HUES64 (cell line): Measurements from ENCODE around the gene DDI2.

ENCODE experiments used
- H3K27ac ChIP-seq: 2 replicates; pipeline ENCODE4 v1.7.0; 2013; ENCODE audit warnings: low read depth, low read length, inconsistent platforms
- H3K27me3 ChIP-seq: 2 replicates; pipeline ENCODE4 v1.6.1; 2013; ENCODE audit warnings: mild to moderate bottlenecking, low read length; ENCODE audit not compliant: insufficient read depth
- H3K36me3 ChIP-seq: 2 replicates; pipeline ENCODE4 v1.6.1; 2013; ENCODE audit warnings: mild to moderate bottlenecking, low read length; ENCODE audit not compliant: insufficient read depth
- H3K4me1 ChIP-seq: 2 replicates; pipeline ENCODE4 v1.6.1; 2013; ENCODE audit warnings: mild to moderate bottlenecking, low read length, moderate library complexity; ENCODE audit not compliant: insufficient read depth
- H3K4me3 ChIP-seq: 2 replicates; pipeline ENCODE4 v1.5.1; 2013; ENCODE audit warnings: mild to moderate bottlenecking, low read length, moderate library complexity
- H3K9ac ChIP-seq: 2 replicates; pipeline ENCODE4 v1.6.1; 2013; ENCODE audit warnings: mild to moderate bottlenecking, low read depth, low read length
- H3K9me3 ChIP-seq: 2 replicates; pipeline ENCODE4 v1.6.1; 2013; ENCODE audit warnings: low read depth, low read length; ENCODE audit not compliant: insufficient read depth
- WGBS: fragments of 150-250, 120-280 bp; methylation state at CpG from one replicate; pipeline ENCODE4 v1.1.7; 2013; ENCODE audit warnings: missing lambda C conversion rate; 5-methylcytosine and 5-hydroxymethylcytosine counted together

The DDI2 gene

DNA sequence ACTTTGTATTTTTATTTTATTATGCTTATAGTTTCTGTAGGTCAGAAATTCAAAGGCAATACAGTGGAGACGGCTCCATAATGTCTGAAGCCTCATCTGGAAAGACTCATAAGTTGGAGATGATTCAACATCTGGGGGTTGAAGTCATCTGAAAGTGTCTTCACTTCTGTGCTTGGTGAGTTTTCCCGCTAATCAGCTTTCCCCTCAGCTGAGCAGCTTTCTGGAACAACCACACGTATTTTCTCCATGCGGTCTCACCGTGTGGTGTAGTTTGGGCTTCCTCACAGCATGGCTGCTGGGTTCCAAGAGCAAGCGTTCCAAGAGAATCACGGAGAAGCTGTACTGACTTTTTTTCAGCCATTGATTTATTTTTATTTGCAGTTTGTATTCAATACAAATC lies 7.6 kb upstream of the DDI2 start:
- no peaks in the 10 kb centered on the region for H3K4me1 ChIP-seq
- 90% methylated on average over 7 of the region's 7 CpGs for WGBS

DNA sequence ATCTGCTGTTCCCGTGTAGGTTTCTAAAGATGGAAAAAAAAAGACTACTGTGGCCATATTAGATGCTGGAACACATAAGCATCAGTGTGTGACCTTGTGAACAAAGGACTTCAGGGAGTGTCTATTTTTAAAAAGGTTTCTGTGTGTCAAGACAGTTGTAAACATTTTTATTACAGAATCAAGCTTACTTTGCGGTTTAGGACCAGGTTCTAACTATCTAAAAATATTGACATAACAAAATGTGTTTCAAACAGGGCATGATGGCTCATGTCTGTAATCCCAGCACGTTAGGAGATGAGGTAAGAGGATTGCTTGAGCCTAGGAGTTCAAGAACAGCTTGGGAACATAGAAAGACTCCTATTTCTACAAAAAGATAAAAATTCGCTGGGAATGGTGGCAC lies 7.1 kb upstream of the DDI2 start:
- Histone ChIP-seq H3K4me3 (no peak overlapping the region), H3K4me1 (no peaks in the 10 kb centered on the region), H3K9ac (no peak overlapping the region), H3K27ac (no peak overlapping the region), H3K36me3 (no peaks in the 10 kb centered on the region), H3K27me3 (peaks cover 3% of the 10 kb centered on the region; the same call in 1 of the 2 replicates), H3K9me3 (no peaks in the 10 kb centered on the region)
- 89% methylated on average over 3 of the region's 4 CpGs for WGBS

More for the DNA sequence above, 7.6 kb upstream of the DDI2 start:
- Histone ChIP-seq H3K9me3 (no peaks in the 10 kb centered on the region), H3K9ac (no peak overlapping the region), H3K36me3 (no peaks in the 10 kb centered on the region), H3K27ac (no peak overlapping the region), H3K27me3 (peaks cover 3% of the 10 kb centered on the region), H3K4me3 (no peak overlapping the region)

DNA sequence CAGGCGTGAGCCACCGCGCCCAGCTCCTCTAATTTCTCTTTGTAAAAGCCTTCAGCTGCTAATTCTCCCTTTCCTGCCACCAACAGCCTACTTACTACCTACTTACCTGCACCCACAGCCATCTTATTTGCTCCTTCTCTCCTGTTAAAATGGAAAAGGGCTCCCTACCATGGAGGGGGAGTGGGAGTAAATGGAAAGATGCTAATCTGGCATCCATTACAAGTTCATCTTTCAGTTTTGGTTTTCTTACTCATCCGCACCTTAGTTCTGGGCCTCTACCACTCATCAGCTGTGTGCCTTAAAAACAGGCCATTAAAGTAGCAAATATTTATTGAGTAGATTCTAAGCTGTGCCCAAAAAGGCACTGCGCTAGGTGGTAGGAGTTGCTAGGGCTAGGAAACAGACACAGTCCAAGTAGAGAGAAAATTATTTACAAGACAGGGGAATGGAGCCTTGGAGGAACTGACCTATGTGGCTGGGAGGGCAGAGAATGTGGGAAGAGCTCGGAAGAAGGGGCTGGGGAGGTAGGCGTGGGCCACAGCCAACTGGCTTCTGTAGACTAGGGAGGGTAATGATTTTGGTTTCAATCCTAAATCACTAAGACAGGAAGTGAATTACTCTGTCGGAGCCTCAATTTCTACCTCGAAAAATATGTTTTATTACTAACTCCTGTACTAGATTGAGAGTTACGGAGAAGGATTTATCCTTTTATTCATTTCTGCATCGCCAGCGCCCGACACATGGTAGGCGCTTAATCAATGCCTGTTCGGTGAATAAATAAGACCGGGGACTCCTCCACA lies 685 bp upstream of the DDI2 start:
- WGBS = 35% methylated on average over 14 of the region's 16 CpGs
- H3K9ac ChIP-seq = peak overlapping the region; percentile 21; the same call in 1 of the 2 replicates
- H3K9me3 ChIP-seq = no peaks in the 10 kb centered on the region
- H3K4me3 ChIP-seq = peak overlapping the region; percentile 66
- H3K36me3 ChIP-seq = peaks cover 9% of the 10 kb centered on the region
- peak overlapping the region; percentile 46 for H3K27ac ChIP-seq
- no peaks in the 10 kb centered on the region for H3K27me3 ChIP-seq
- H3K4me1 ChIP-seq = peaks cover 14% of the 10 kb centered on the region; the same call in 1 of the 2 replicates

DNA sequence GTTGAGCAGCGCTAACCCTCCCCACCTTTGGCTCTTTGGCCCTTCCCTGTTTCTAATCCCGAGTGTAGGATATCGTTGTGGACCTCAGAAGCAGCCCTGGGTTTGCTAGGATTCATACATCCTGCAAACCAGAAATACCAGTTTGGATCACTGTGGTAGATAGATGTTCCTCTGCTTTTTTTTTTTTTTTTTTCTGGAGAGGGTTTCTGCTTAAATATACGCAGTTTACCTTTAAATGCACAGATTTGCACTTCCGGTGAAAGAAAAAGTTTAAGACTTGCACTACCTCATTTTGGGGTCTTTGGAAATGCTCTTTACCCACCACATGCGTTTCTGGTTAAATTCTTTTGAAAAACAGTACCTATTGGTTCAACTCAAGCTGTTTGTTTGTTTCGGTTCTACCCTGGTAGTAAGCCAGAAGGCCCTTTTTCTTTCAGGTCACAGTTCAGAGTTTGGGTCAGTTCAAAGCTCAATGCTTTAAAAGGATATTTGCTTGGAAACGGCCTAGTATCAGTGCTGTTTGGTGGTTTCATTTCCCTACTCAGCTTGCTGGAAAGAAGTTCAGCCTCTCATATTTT lies 908 bp downstream of the DDI2 start:
- peaks cover 9% of the 10 kb centered on the region for H3K36me3 ChIP-seq
- 6% methylated on average over 8 of the region's 8 CpGs for WGBS
- peak overlapping the region; percentile 84 for H3K27ac ChIP-seq
- H3K9ac ChIP-seq = peak overlapping the region; percentile 94
- H3K4me3 ChIP-seq = peak overlapping the region; percentile 92
- H3K27me3 ChIP-seq = no peaks in the 10 kb centered on the region
- H3K9me3 ChIP-seq = no peaks in the 10 kb centered on the region
- H3K4me1 ChIP-seq = peaks cover 14% of the 10 kb centered on the region; the same call in 1 of the 2 replicates

DNA sequence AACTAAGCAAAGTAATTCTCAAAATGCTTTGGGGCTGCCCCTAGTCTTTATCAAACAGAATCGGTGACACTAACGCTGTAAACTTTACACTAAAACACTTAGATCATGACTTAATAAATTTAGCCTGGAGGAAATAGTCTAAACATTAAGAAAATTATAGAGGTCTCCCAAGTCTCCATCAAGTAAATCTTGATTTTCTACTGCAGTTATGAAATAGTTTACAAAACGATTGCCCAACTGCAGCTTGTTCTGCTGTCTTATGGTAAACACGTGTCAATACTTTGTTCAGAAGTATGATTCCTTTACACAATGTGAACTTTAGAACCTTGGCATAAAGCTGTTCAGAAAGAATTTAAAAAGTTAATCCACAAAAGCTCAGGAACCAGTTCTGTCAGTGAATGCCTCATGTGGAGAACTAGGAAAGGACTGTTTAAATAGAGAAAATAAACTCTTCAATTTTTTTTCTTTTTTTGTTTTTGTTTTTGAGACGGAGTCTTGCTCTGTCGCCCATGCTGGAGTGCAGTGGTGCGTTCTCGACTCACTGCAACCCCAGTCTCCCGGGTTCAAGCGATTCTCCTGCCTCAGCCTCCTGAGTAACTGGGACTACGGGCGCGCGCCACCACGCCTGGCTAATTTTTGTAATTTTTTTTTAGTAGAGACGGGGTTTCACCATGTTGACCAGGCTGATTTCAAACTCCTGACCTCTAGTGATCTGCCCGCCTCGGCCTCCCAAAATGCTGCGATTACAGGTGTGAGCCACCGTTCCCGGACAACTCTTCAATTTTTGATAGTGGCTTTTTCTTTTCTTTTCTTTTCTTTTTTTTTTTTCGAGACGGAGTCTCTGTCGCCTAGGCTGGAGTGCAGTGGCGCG lies 1.6 kb downstream of the DDI2 start:
- Histone ChIP-seq H3K4me1 (peaks cover 14% of the 10 kb centered on the region; the same call in 1 of the 2 replicates), H3K9me3 (no peaks in the 10 kb centered on the region), H3K36me3 (peaks cover 9% of the 10 kb centered on the region), H3K4me3 (peak overlapping the region; percentile 92), H3K27me3 (no peaks in the 10 kb centered on the region), H3K27ac (peak overlapping the region; percentile 84; the same call in 1 of the 2 replicates), H3K9ac (peak overlapping the region; percentile 94; the same call in 1 of the 2 replicates)
- 94% methylated on average over 26 of the region's 26 CpGs for WGBS

DNA sequence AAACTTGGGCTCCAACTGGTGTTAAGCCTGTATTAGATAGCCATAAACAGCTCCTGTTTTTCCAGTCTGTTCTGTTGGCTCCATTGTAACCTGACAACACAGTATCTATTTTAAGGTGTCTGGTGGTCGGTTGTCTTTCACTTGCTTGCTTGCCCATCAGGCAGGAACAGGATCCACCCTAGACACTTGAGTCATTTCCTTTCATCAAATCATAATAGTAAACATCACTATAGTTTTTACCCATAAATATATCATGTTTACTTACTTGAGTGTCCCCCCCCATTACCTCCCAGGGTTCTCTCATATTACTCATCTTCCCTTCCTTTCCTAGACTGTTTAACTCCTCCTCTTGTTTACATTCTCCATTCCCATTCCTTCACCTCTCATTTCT lies 2.9 kb downstream of the DDI2 start:
- WGBS = 90% methylated on average over 1 of the region's 1 CpG
- Histone ChIP-seq H3K27me3 (no peaks in the 10 kb centered on the region), H3K27ac (no peak overlapping the region), H3K9ac (no peak overlapping the region), H3K4me3 (no peak overlapping the region), H3K4me1 (peaks cover 14% of the 10 kb centered on the region; the same call in 1 of the 2 replicates), H3K9me3 (no peaks in the 10 kb centered on the region), H3K36me3 (peaks cover 9% of the 10 kb centered on the region)

DNA sequence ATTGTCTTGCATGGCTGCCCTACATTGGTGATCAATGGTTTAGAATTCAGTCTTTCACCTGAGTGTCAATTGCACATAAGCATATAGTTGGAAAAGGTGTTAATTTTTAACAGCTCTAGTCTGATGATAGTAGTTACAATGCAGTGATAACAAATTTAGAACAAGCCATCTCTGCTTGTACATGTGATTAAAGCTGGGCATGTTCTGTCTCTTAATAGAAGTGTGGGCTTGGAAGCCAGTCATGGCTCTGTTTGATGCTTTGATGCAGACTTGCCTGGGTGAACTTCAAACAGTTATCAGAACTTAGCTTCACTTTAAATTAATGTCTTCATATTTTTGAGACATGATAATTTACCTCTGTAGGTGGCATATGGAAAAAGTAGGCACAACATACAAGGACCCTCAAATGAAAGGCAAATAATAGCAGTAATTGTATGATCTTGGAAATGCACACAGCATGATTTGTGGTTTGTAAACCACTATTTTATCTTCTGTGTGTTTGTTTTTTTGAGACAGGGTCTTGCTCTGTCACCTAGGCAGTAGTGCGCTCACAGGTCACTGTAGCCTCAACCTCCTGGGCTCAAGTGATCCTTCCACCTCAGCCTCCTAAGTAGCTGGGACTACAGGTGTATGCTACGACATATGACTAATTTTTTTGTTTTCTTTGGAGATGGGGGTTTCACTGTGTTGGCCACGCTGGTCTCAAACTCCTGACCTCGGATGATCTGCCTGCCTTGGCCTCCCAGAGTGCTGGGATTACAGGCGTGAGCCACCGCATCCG lies 3.8 kb downstream of the DDI2 start:
- H3K9ac ChIP-seq = no peak overlapping the region
- peaks cover 14% of the 10 kb centered on the region; the same call in 1 of the 2 replicates for H3K4me1 ChIP-seq
- no peak overlapping the region for H3K4me3 ChIP-seq
- no peaks in the 10 kb centered on the region for H3K27me3 ChIP-seq
- H3K9me3 ChIP-seq = no peaks in the 10 kb centered on the region
- peaks cover 10% of the 10 kb centered on the region for H3K36me3 ChIP-seq
- H3K27ac ChIP-seq = no peak overlapping the region
- 92% methylated on average over 5 of the region's 7 CpGs for WGBS

DNA sequence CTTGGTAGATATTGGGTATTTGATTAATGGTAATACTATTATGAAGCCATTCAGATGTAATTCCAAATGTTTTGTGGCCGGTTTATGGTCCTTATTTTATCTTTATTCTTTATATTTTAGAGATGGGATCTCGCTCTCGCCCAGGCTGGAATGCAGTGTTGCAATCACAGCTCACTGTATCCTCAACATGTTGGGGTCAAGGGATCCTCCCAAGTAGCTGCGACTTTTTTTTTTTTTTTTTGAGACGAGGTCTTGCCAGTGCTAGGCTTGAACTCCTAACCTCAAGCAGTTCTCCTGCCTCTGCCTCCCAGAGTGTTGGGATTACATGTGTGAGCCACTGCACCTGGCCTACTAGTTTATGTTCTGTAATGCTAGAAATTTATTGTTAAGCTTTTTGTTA lies 4.7 kb downstream of the DDI2 start:
- H3K27ac ChIP-seq = no peak overlapping the region
- H3K4me3 ChIP-seq = no peak overlapping the region
- no peaks in the 10 kb centered on the region for H3K27me3 ChIP-seq
- 81% methylated on average over 4 of the region's 5 CpGs for WGBS
- no peaks in the 10 kb centered on the region for H3K9me3 ChIP-seq
- peaks cover 11% of the 10 kb centered on the region; the same call in 1 of the 2 replicates for H3K4me1 ChIP-seq
- peaks cover 19% of the 10 kb centered on the region for H3K36me3 ChIP-seq
- H3K9ac ChIP-seq = no peak overlapping the region

DNA sequence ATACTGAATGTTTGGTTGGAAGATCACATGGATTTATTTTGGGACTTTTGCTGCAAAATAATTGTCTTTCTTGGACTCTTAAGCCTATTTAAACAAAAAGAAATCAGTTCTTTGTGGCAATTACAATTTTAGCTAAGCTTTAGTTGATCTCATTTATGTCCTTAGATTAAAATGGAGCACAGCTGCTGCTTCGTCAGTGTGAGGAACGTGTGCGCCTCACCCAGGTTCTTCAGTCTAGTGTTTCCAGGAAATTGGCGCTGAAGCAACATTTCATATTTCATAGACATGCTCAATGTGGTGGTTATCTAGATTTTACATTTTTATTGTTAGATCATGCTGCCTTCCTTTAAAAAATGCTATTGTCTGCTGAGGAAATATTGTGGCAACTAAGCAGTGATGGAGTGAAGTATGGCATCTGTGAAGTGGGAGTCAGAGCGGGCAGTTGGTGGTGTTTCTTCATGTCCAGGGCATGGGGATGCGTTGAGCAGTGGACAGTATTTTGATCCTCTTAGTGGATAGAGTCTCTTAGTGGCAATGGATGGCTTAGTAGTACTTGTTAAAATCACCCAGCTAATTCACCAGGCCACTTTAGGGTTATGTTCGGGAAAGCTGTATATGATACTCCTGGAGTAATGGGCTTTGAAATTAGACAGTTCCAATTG lies 5.6 kb downstream of the DDI2 start:
- peaks cover 27% of the 10 kb centered on the region for H3K36me3 ChIP-seq
- H3K4me1 ChIP-seq = peaks cover 11% of the 10 kb centered on the region; the same call in 1 of the 2 replicates
- H3K4me3 ChIP-seq = no peak overlapping the region
- no peaks in the 10 kb centered on the region for H3K27me3 ChIP-seq
- H3K9me3 ChIP-seq = no peaks in the 10 kb centered on the region
- no peak overlapping the region for H3K9ac ChIP-seq
- 96% methylated on average over 6 of the region's 7 CpGs for WGBS
- H3K27ac ChIP-seq = no peak overlapping the region

DNA sequence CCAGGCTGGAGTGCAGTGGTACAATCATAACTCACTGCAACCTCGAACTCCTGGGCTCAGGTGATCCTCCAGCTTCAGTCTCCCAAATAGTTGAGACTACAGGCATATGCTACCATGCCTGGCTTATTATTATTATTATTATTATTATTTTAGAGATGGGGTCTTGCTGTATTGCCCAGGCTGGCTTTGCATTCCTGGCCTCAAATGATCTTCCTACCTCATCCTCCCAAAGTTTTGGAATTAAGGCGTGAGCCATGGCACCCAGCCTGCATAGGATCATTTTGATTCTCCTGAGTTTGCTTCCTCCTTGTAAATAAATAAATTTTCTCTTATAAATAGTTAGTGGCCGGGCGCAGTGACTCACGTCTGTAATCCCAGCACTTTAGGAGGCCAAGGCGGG lies 6.2 kb downstream of the DDI2 start:
- Histone ChIP-seq H3K4me3 (no peak overlapping the region), H3K27ac (no peak overlapping the region), H3K9me3 (no peaks in the 10 kb centered on the region), H3K4me1 (peaks cover 11% of the 10 kb centered on the region; the same call in 1 of the 2 replicates), H3K9ac (no peak overlapping the region), H3K36me3 (peaks cover 33% of the 10 kb centered on the region), H3K27me3 (no peaks in the 10 kb centered on the region)
- WGBS = 87% methylated on average over 6 of the region's 6 CpGs
